DND-41 (cell line): ENCODE measurements around the gene SLC25A1.

Source experiments
- ATAC-seq: fragments of 200-7000 bp; cut with Tn5 transposase; 3 replicates; pipeline ENCODE4 v1.9.1; 2021; ENCODE audit warnings: low read depth; ENCODE audit not compliant: insufficient read depth
- DNase-seq: peaks from one replicate; pipeline ENCODE4 v3.0.0-alpha.2; 2020
- H2AFZ ChIP-seq: 2 replicates; pipeline ENCODE4 v1.6.0; 2012; ENCODE audit warnings: low read depth, low read length
- H3K27ac ChIP-seq: 2 replicates; pipeline ENCODE4 v1.5.1; 2012; ENCODE audit warnings: low read length, inconsistent platforms
- H3K27me3 ChIP-seq: fragments of 200-600 bp; sonication (generic); 2 replicates; pipeline ENCODE4 v1.6.0; 2012; ENCODE audit warnings: low read length, mild to moderate bottlenecking, inconsistent platforms; ENCODE audit not compliant: insufficient read depth, poor library complexity
- H3K36me3 ChIP-seq: 2 replicates; pipeline ENCODE4 v1.5.1; 2012; ENCODE audit warnings: low read length, inconsistent platforms; ENCODE audit not compliant: insufficient read depth
- H3K4me1 ChIP-seq: 2 replicates; pipeline ENCODE4 v1.5.1; 2012; ENCODE audit warnings: mild to moderate bottlenecking, low read length; ENCODE audit not compliant: insufficient read depth
- H3K4me2 ChIP-seq: 2 replicates; pipeline ENCODE4 v1.6.0; 2012; ENCODE audit warnings: mild to moderate bottlenecking, moderate library complexity, low read length, inconsistent platforms; ENCODE audit not compliant: insufficient read depth
- H3K4me3 ChIP-seq, 2 experiments: fragments of 200-600 bp in 1 of 2; shearing (Covaris generic) in 1 of 2; 2 replicates each; pipeline ENCODE4 v1.5.1; 2012 to 2016; ENCODE audit warnings: inconsistent platforms in 2 of 2, low read length in 2 of 2, mild to moderate bottlenecking in 2 of 2, low read depth in 1 of 2, moderate library complexity in 1 of 2
- H3K79me2 ChIP-seq: 2 replicates; pipeline ENCODE4 v1.6.0; 2012; ENCODE audit warnings: low read length, inconsistent platforms; ENCODE audit not compliant: insufficient read depth
- H3K9ac ChIP-seq: 2 replicates; pipeline ENCODE4 v1.6.0; 2012; ENCODE audit warnings: low read depth, mild to moderate bottlenecking, inconsistent platforms, low read length, moderate library complexity
- H3K9me3 ChIP-seq: 2 replicates; pipeline ENCODE4 v1.5.1; 2012; ENCODE audit warnings: low read length, moderate library complexity, mild to moderate bottlenecking, inconsistent platforms; ENCODE audit not compliant: insufficient read depth, severe bottlenecking
- H4K20me1 ChIP-seq: 2 replicates; pipeline ENCODE4 v1.6.0; 2012; ENCODE audit warnings: low read length; ENCODE audit not compliant: insufficient read depth
- EZH2 ChIP-seq: IDR thresholded peaks from 3 replicates; pipeline ENCODE4 v1.6.1; 2012; ENCODE audit warnings: borderline replicate concordance, low read depth, mild to moderate bottlenecking, moderate library complexity, low read length, inconsistent platforms; ENCODE audit not compliant: severe bottlenecking
- TF ChIP-seq, protein P1 (sequence below): IDR thresholded peaks from 2 replicates; pipeline ENCODE4 v1.5.1; 2012; ENCODE audit warnings: borderline replicate concordance, low read length, moderate library complexity, mild to moderate bottlenecking; ENCODE audit not compliant: poor library complexity, severe bottlenecking; ENCODE audit errors: extremely low read depth

The SLC25A1 gene

DNA sequence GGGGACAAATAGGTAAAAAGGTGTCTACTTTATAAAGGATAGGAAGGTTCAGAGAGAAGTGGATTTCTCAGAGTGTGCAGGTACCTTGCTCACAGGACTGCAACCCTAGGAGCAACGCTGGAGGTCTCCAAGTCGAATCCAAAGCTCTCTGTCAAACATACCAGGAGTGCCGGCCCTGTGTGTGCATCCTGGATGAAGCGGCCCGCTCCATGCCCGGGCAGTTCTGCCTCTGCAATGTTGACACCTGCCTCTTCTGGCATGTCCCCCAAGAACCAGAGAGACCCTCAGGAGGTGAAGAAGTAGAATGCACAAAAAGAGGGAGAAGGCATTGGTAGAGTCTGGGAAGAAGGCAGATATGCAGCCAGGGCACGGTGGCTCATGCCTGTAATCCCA, 50.5 kb downstream of the SLC25A1 start:
- H3K27ac ChIP-seq: no peak overlapping the region
- H3K4me2 ChIP-seq: no peak overlapping the region
- H3K27me3 ChIP-seq: no peaks in the 10 kb centered on the region
- no peaks in the 10 kb centered on the region for H3K79me2 ChIP-seq
- TF ChIP-seq EZH2: no peak
- TF ChIP-seq, protein P1, sequence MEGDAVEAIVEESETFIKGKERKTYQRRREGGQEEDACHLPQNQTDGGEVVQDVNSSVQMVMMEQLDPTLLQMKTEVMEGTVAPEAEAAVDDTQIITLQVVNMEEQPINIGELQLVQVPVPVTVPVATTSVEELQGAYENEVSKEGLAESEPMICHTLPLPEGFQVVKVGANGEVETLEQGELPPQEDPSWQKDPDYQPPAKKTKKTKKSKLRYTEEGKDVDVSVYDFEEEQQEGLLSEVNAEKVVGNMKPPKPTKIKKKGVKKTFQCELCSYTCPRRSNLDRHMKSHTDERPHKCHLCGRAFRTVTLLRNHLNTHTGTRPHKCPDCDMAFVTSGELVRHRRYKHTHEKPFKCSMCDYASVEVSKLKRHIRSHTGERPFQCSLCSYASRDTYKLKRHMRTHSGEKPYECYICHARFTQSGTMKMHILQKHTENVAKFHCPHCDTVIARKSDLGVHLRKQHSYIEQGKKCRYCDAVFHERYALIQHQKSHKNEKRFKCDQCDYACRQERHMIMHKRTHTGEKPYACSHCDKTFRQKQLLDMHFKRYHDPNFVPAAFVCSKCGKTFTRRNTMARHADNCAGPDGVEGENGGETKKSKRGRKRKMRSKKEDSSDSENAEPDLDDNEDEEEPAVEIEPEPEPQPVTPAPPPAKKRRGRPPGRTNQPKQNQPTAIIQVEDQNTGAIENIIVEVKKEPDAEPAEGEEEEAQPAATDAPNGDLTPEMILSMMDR: no peak
- peaks cover 24% of the 10 kb centered on the region for H3K36me3 ChIP-seq
- H3K4me1 ChIP-seq: peaks cover 4% of the 10 kb centered on the region
- no peak overlapping the region for H2AFZ ChIP-seq
- H3K9me3 ChIP-seq: no peaks in the 10 kb centered on the region
- no peak for ATAC-seq
- H4K20me1 ChIP-seq: peaks cover 17% of the 10 kb centered on the region; the same call in 1 of the 2 replicates
- no peak overlapping the region for H3K4me3 ChIP-seq
- no peak for DNase-seq
- H3K9ac ChIP-seq: no peak overlapping the region

DNA sequence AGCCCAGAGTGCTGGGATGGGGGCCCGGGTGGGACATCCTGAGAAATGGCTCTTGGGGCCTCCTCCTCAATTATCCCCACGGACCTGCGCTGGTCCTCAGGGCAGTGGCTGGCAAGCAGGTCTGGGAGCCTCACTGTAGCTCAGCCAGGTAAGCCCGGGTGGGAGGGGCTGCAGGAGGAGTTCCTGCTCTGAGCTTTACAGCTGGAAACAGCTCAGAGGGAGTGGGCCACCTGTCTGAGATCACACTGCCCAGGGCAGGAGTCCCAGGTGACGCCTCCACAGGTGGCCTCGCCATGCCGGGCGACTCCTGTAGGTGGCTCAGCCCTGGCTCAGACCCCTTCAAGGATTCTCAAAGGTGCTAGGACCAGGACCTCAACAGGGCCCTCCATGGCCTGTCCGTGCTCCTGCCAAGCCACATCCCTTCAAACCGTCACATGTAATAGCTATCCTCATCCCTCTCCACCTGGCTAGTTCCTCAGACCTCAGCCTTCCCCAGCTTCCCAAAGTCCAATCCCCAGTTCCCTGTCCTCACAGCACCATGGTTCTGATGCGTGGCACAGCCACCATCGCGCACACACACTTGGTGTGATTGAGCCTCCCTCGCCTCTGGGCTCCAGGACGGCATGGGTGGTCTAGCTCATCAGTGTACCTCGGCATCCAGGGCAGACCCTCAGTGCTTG, 51.1 kb downstream of the SLC25A1 start:
- Histone ChIP-seq H3K36me3 (peaks cover 18% of the 10 kb centered on the region), H2AFZ (no peak overlapping the region), H3K27ac (no peak overlapping the region), H3K9me3 (no peaks in the 10 kb centered on the region), H3K79me2 (no peaks in the 10 kb centered on the region), H3K9ac (no peak overlapping the region), H3K27me3 (no peaks in the 10 kb centered on the region), H4K20me1 (peaks cover 11% of the 10 kb centered on the region; the same call in 1 of the 2 replicates), H3K4me3 (no peak overlapping the region), H3K4me2 (no peak overlapping the region), H3K4me1 (peaks cover 8% of the 10 kb centered on the region)
- ATAC-seq: no peak
- DNase-seq: no peak
- no peak for TF ChIP-seq EZH2
- TF ChIP-seq, protein P1: no peak

DNA sequence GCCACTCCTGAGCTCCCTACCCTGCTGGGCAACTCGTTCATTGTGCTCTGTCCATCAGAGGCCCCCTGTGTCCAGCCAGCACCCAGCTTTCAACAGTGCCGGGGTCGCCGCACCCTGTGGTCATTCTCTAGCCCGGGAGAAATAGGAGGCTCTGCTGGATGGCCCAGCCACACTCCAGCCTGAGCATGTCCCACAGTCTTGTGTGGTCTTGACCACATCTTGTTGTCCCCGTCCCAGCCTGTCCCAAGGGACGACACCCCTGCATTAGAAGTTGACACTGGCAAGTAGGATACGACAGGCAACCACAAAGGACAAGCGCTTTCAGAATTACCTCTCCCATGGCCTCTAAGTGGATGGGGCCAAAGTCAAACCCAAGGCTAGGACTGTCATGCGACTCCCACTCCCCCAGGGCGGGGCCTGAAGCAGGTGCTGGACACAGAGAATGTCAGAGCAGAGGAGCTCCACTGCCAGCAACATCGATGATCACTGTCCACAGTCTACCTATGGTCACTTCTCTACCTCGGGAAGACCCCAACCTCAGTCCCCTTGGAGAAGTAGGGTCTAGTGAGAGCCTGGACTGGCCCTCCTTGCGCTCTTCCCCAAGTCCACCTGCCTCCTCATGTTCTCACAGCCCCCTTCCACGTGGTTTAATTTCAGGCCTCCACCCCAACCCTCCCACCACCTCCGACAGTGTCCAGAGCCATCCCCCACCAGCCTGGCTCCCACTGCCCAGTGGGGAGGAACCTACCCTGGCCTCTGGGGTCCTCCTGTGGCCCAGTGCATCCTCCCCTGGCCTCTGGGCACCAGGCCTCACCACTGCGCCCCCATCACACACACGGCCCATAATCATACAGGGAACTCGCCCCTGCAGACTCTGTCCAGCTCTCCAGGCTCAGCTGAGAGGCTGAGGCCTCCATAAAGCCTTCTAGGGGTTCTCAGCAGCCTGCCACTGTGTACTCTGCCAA, 51.9 kb downstream of the SLC25A1 start:
- Histone ChIP-seq H4K20me1 (peaks cover 8% of the 10 kb centered on the region; the same call in 1 of the 2 replicates), H3K4me3 (no peak overlapping the region), H3K4me2 (no peak overlapping the region), H3K9me3 (no peaks in the 10 kb centered on the region), H3K27ac (no peak overlapping the region), H3K4me1 (peaks cover 9% of the 10 kb centered on the region), H3K27me3 (no peaks in the 10 kb centered on the region), H2AFZ (no peak overlapping the region), H3K79me2 (peaks cover 6% of the 10 kb centered on the region), H3K9ac (no peak overlapping the region), H3K36me3 (peaks cover 11% of the 10 kb centered on the region)
- TF ChIP-seq EZH2: no peak
- TF ChIP-seq, protein P1: no peak
- no peak for DNase-seq
- ATAC-seq: no peak
